Endothelial cell of umbilical vein (primary cell): ENCODE measurements around the gene P2RY13. TPM values are rescaled to one million over a fixed set of nuclear protein-coding genes. Genes with fewer than 3 reads are reported as not detected.

Experiments
- BruUV-seq: library from RNA; stranded (reverse); fragments of 400-500 nt; replicated peaks from 2 replicates; lab custom pipeline; 2021; lab: Mats Ljungman, UMichigan
- CTCF ChIA-PET: fragments of 300-600, 350-600 bp; sonication (Branson Sonifier 250); formaldehyde crosslinking; loops from one replicate; lab custom pipeline; 2021; ENCODE audit warnings: antibody characterized with exemption, inconsistent platforms; lab: Charles Lee
- POLR2A ChIA-PET: fragments of 300-600, 350-600 bp; sonication (Branson Sonifier 250); formaldehyde crosslinking; loops from one replicate; lab custom pipeline; 2021; ENCODE audit warnings: antibody characterized with exemption, inconsistent platforms; lab: Charles Lee
- DNase-seq: peaks from one replicate; pipeline ENCODE4 v3.0.0-alpha.2; 2011; ENCODE audit warnings: low read depth, low spot score
- FAIRE-seq: peaks from 2 replicates; lab custom pipeline; 2011; peaks lifted over from hg19 to GRCh38; lab: Jason Lieb, UNC
- H2AFZ ChIP-seq: 2 replicates; pipeline ENCODE4 v1.6.0; 2012; ENCODE audit warnings: low read depth, low read length, control low read depth, inconsistent platforms
- H3K27ac ChIP-seq: 2 replicates; pipeline ENCODE4 v1.5.1; 2011; ENCODE audit warnings: low read depth, mild to moderate bottlenecking, control low read depth, low read length, moderate library complexity; ENCODE audit not compliant: insufficient read depth
- H3K27me3 ChIP-seq, 2 experiments: 2 replicates each; pipeline versions ENCODE4 v1.6.0 to v1.6.1; 2011; ENCODE audit warnings: low read length in 2 of 2, mixed read lengths in 1 of 2; ENCODE audit not compliant: control insufficient read depth in 2 of 2, insufficient read depth in 2 of 2
- H3K36me3 ChIP-seq, 2 experiments: 2 replicates in 1 of 2; 3 replicates in 1 of 2; pipeline ENCODE4 v1.5.1; 2011; ENCODE audit warnings: low read length in 2 of 2, mild to moderate bottlenecking in 1 of 2, moderate library complexity in 1 of 2; ENCODE audit not compliant: control insufficient read depth in 2 of 2, insufficient read depth in 2 of 2; ENCODE audit errors: extremely low read depth in 1 of 2
- H3K4me1 ChIP-seq: 3 replicates; pipeline ENCODE4 v1.5.1; 2011; ENCODE audit warnings: mild to moderate bottlenecking, low read length; ENCODE audit not compliant: control insufficient read depth, insufficient read depth; ENCODE audit errors: extremely low read depth
- H3K4me2 ChIP-seq: 2 replicates; pipeline ENCODE4 v1.6.1; 2011; ENCODE audit warnings: low read length, control low read depth, mixed read lengths; ENCODE audit not compliant: insufficient read depth
- H3K4me3 ChIP-seq, 3 experiments: fragments of 200-600 bp in 1 of 3; sonication (generic), shearing (Covaris generic) in 1 of 3; replicated peaks in 1 of 3; 2 replicates each; pipeline ENCODE4 v1.5.1; 2011 to 2016; ENCODE audit warnings: control low read depth in 3 of 3, low read length in 3 of 3, mild to moderate bottlenecking in 2 of 3, inconsistent platforms in 1 of 3, low read depth in 1 of 3, moderate library complexity in 1 of 3; ENCODE audit not compliant: insufficient read depth in 1 of 3
- H3K79me2 ChIP-seq: 2 replicates; pipeline ENCODE4 v1.6.0; 2012; ENCODE audit warnings: low read length, inconsistent platforms; ENCODE audit not compliant: control insufficient read depth, insufficient read depth
- H3K9ac ChIP-seq: replicated peaks from 2 replicates; pipeline ENCODE3; 2011; ENCODE audit warnings: low read length, control low read depth; ENCODE audit not compliant: insufficient read depth; ENCODE audit errors: extremely low read depth
- H3K9me1 ChIP-seq: replicated peaks from 3 replicates; pipeline ENCODE4 v1.6.0; 2011; ENCODE audit warnings: mild to moderate bottlenecking, low read length; ENCODE audit not compliant: control insufficient read depth, insufficient read depth; ENCODE audit errors: extremely low read depth
- H3K9me3 ChIP-seq: replicated peaks from 2 replicates; pipeline ENCODE4 v1.5.1; 2012; ENCODE audit warnings: low read length, inconsistent platforms; ENCODE audit not compliant: control insufficient read depth, insufficient read depth
- H4K20me1 ChIP-seq: replicated peaks from 2 replicates; pipeline ENCODE3; 2011; ENCODE audit warnings: mild to moderate bottlenecking, low read length; ENCODE audit not compliant: control insufficient read depth, insufficient read depth; ENCODE audit errors: extremely low read depth
- CTCF ChIP-seq, 2 donors: IDR thresholded peaks; 1 replicate in 1 of 2; 2 replicates in 1 of 2; pipeline ENCODE4 v1.5.1; 2011; ENCODE audit warnings: low read length in 2 of 2, mild to moderate bottlenecking in 2 of 2, moderate library complexity in 2 of 2, control low read depth in 1 of 2, inconsistent platforms in 1 of 2, low read depth in 1 of 2; ENCODE audit not compliant: insufficient read depth in 1 of 2; ENCODE audit errors: extremely low read depth in 1 of 2
- EZH2 ChIP-seq: IDR thresholded peaks from 2 replicates; pipeline ENCODE4 v1.6.1; 2012; ENCODE audit warnings: borderline replicate concordance, low read depth, mild to moderate bottlenecking, moderate library complexity, low read length, inconsistent platforms; ENCODE audit not compliant: severe bottlenecking
- FOS ChIP-seq: IDR thresholded peaks from 2 replicates; pipeline ENCODE4 v1.6.1; 2011; ENCODE audit warnings: mild to moderate bottlenecking, low read length, moderate library complexity, borderline replicate concordance; ENCODE audit not compliant: insufficient read depth
- GATA2 ChIP-seq: IDR thresholded peaks from 2 replicates; pipeline ENCODE4 v1.7.0; 2011; ENCODE audit warnings: low read depth, mild to moderate bottlenecking, moderate library complexity, mixed read lengths, low read length; ENCODE audit not compliant: insufficient read length, insufficient read depth
- JUN ChIP-seq: IDR thresholded peaks from 2 replicates; pipeline ENCODE4 v1.6.1; 2011; ENCODE audit warnings: borderline replicate concordance, low read depth; ENCODE audit not compliant: insufficient read length, insufficient read depth
- MAX ChIP-seq: IDR thresholded peaks from 2 replicates; pipeline ENCODE4 v1.6.1; 2011; ENCODE audit not compliant: insufficient read depth, insufficient read length
- MYC ChIP-seq: IDR thresholded peaks from one replicate; pipeline ENCODE4 v1.6.1; 2011; ENCODE audit warnings: mild to moderate bottlenecking, low read depth, low read length
- POLR2A ChIP-seq: IDR thresholded peaks from 2 replicates; pipeline ENCODE4 v1.6.1; 2012; ENCODE audit warnings: low read depth, mild to moderate bottlenecking, control low read depth, low read length
- POLR2AphosphoS5 ChIP-seq: IDR thresholded peaks from 2 replicates; pipeline ENCODE4 v1.6.1; 2012; ENCODE audit warnings: low read depth, mild to moderate bottlenecking, control low read depth, low read length, moderate library complexity; ENCODE audit not compliant: insufficient read depth
- dilution Hi-C: fragments of 300-500 bp; cut with MboI; formaldehyde crosslinking; loops from one replicate; pipeline ENCODE4 v1.15.0; 2019; ENCODE audit warnings: low sequenced_read_pairs; ENCODE audit not compliant: extremely low pct_ligation_motif_present
- intact Hi-C: fragments of 100-400 bp; cut with micrococcal nuclease; formaldehyde crosslinking; loops from one replicate; pipeline ENCODE4 v1.10.0; 2022
- polyA plus RNA-seq, 4 experiments: library from polyadenylated mRNA; depleted of rRNA in 3 of 4; stranded (reverse) in 3 of 4; unstranded in 1 of 4; fragments of >200 nt; gene quantifications; 2 replicates each; pipeline versions ENCODE4 v1.2.1 to v1.2.3, GENCODE V29; 2011 to 2012; ENCODE audit warnings: missing spikeins in 1 of 4
- total RNA-seq: library from RNA; stranded (reverse); gene quantifications from 2 replicates; pipeline ENCODE4 v1.2.3, GENCODE V29; 2021

P2RY13 gene
- total and polyA plus RNA-seq, 2 donors (not counting 3 experiments of a cell fraction or from before 2014, with no cell fraction given): not detected

DNA sequence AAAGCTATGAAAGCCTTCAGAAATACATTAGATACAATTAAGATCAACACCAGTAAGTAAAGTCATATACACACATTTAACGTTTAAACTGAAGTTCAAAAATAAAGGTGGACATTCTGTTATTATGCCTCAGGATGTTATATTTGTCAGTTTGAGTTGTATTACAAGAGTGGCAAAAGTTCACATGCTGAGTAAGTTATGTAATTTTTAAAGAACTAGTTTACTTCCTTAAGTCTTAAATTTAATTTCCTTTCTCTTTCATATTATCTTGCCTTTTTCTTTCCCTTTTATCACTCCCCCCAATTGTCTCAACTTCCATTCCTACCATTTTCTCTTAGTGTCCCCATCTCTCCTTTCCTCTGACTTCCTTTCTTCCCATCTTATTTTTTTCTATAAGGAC lies 7.8 kb downstream of the P2RY13 start:
- dilution Hi-C loops: no loop called here
- no peak for TF ChIP-seq EZH2
- TF ChIP-seq JUN: no peak
- no peak for TF ChIP-seq CTCF (IDR thresholded peaks at IDR 0.05; ENCODE audit: extremely low read depth in 1 of 2, insufficient read depth in 1 of 2, low read depth in 1 of 2, low read length in 2 of 2)
- no peak for TF ChIP-seq GATA2
- TF ChIP-seq POLR2A: no peak
- no peak for TF ChIP-seq POLR2AphosphoS5
- no peak for TF ChIP-seq FOS
- no peak for TF ChIP-seq MYC
- TF ChIP-seq MAX: no peak
- intact Hi-C loops: no loop called here
- H3K9me3 ChIP-seq: no peaks in the 10 kb centered on the region
- H4K20me1 ChIP-seq: no peaks in the 10 kb centered on the region
- no peak overlapping the region for H2AFZ ChIP-seq
- H3K79me2 ChIP-seq: no peaks in the 10 kb centered on the region
- no peak overlapping the region for H3K27ac ChIP-seq
- no TSS peak for BruUV-seq
- no peak overlapping the region for H3K4me3 ChIP-seq
- H3K9me1 ChIP-seq: no peaks in the 10 kb centered on the region
- no peak overlapping the region for H3K4me2 ChIP-seq
- ChIA-PET CTCF (no interaction called here), POLR2A (no interaction called here)
- H3K4me1 ChIP-seq: no peaks in the 10 kb centered on the region
- H3K9ac ChIP-seq: no peak overlapping the region
- no peak for FAIRE-seq
- no peaks in the 10 kb centered on the region for H3K27me3 ChIP-seq
- no peaks in the 10 kb centered on the region for H3K36me3 ChIP-seq
- DNase-seq: no peak
